HFF-Myc (cell line): ENCODE results near the gene LRG1.

Experiments used
- DNase-seq: peaks from one replicate; pipeline ENCODE4 v3.0.0-alpha.2; 2011; ENCODE audit warnings: low read depth; ENCODE audit errors: extremely low read depth
- H3K4me3 ChIP-seq: replicated peaks from 2 replicates; pipeline ENCODE4 v1.5.1; 2011; ENCODE audit warnings: low read depth, mild to moderate bottlenecking, control low read depth, low read length
- TF ChIP-seq, protein P1 (sequence below): IDR thresholded peaks from 2 replicates; pipeline ENCODE4 v1.5.1; 2012; ENCODE audit warnings: mild to moderate bottlenecking, low read depth, low read length, control low read depth; ENCODE audit errors: missing control alignments

Gene LRG1

GRCh38 chr19:4524808-4525562 is 14.9 kb downstream of the LRG1 start:
- DNase-seq: no peak
- TF ChIP-seq, protein P1, sequence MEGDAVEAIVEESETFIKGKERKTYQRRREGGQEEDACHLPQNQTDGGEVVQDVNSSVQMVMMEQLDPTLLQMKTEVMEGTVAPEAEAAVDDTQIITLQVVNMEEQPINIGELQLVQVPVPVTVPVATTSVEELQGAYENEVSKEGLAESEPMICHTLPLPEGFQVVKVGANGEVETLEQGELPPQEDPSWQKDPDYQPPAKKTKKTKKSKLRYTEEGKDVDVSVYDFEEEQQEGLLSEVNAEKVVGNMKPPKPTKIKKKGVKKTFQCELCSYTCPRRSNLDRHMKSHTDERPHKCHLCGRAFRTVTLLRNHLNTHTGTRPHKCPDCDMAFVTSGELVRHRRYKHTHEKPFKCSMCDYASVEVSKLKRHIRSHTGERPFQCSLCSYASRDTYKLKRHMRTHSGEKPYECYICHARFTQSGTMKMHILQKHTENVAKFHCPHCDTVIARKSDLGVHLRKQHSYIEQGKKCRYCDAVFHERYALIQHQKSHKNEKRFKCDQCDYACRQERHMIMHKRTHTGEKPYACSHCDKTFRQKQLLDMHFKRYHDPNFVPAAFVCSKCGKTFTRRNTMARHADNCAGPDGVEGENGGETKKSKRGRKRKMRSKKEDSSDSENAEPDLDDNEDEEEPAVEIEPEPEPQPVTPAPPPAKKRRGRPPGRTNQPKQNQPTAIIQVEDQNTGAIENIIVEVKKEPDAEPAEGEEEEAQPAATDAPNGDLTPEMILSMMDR: peak; percentile 89

DNA sequence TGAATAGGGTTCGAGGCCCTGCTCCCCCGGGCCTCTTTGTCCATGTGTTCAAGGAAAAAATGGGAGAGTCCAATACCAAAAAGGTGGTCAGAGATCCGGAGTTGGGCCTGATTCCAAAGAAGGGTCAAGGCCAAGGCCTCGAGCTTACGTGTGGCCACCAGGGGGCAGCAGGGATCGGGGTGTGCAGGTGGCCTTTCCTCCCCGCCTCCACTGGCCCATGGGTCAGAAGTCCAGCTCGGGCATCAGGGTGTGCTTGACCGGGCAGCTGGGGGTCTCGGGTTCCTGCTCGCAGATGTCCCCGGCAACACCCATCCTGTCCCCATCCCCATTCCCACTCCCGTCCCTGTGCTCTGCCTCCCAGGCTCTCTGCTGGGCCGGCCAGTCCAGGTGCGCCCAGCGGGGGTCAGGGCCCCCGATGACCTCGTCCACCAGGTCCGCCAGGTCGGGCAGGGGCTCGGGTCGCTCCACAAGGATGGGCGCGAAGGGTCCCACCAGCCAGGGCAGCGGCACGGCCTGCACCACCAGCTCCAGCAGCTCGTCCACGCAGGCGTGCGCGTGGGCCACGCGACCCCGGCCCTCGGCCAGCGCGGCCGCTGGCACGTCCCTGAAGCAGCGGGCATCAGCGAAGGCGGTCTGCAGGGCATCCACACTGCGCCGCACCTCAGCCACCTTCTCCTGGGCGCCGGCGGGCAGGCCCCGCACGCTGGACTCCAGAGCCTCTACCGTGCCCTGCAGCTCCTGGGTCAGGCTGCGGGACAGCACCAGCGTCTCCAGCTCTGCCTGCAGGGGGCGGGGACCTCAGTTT is 16.3 kb downstream of the LRG1 start:
- DNase-seq: no peak
- TF ChIP-seq, protein P1: peak; percentile 83
- no peak overlapping the region for H3K4me3 ChIP-seq

More at GRCh38 chr19:4524808-4525562, 14.9 kb downstream of the LRG1 start:
- H3K4me3 ChIP-seq: no peak overlapping the region

DNA sequence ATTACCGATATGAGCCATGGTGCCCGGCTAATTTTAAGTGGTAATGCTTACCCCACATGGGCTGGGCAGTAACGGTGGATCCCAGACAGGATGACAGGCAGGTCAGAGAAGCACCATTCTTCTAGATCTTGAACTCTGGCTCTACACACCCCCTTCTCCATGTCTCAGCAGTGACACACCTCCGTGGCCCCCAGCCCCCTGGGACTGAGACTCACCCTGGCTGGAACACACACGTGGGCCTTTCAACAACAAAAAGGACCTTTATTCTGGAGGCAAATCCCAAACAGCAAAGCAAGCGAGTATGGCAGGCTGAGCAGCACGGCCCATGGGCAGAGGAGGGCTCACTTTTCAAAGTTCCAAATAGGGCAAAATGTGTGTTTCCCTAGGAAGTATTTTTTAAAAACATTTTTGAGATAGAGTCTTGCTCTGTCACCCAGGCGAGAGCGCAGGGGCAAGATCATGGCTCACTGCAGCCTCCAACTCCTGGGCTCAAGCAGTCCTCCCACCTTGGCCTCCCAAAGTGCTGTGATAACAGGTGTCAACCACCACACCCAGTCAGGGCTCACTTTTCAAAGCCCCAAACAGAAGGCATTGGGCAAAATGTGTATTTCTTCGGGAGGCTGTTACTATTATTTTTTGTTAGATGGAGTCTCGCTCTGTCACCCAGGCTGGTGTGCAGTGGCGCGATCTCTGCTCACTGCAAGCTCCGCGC is 17.4 kb downstream of the LRG1 start:
- no peak for DNase-seq
- no peak overlapping the region for H3K4me3 ChIP-seq
- TF ChIP-seq, protein P1: no peak

DNA sequence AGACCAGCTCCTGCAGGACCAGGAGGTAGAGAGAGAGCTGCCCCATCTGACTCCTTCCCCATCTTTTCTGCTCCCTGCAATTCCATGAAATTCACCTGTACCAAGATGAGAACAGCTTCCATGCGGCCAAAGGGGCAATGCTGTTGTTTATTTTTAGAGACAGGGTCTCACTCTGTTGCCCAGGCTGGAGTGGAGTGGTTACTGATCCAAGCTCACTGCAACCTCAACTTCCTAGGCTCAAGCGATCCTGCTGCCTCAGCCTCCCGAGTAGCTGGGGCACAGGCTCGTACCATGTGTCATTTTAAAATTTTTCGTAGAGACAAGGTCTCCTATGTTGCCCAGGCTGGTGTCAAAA is 18.0 kb downstream of the LRG1 start:
- H3K4me3 ChIP-seq: no peak overlapping the region
- TF ChIP-seq, protein P1: no peak
- no peak for DNase-seq

GRCh38 chr19:4521170-4521887 is 18.5 kb downstream of the LRG1 start:
- TF ChIP-seq, protein P1: no peak
- no peak for DNase-seq
- H3K4me3 ChIP-seq: no peak overlapping the region
